Tongue (tissue), 2 donors: ENCODE measurements around the gene TMEM205. TPM values are rescaled to one million over a fixed set of nuclear protein-coding genes. Genes with fewer than 3 reads are reported as not detected.
A peak's percentile ranks its signal among the peaks of the same experiment; 100 is the strongest.
"Not testable (repeated sequence)": the region's sequence is repeated elsewhere in the genome, so short reads cannot be mapped to it uniquely, and the experiment has no call there.

Experiments used
- DNase-seq: peaks from one replicate; pipeline ENCODE4 v3.0.0-alpha.2; 2015
- total RNA-seq: library from RNA; depleted of rRNA; stranded (reverse); fragments of >200 nt; gene quantifications from one replicate; pipeline ENCODE4 v1.2.3, GENCODE V29; 2014

The TMEM205 gene
- total RNA-seq, 1 donor from 2014 or later = 98.4 TPM

DNA sequence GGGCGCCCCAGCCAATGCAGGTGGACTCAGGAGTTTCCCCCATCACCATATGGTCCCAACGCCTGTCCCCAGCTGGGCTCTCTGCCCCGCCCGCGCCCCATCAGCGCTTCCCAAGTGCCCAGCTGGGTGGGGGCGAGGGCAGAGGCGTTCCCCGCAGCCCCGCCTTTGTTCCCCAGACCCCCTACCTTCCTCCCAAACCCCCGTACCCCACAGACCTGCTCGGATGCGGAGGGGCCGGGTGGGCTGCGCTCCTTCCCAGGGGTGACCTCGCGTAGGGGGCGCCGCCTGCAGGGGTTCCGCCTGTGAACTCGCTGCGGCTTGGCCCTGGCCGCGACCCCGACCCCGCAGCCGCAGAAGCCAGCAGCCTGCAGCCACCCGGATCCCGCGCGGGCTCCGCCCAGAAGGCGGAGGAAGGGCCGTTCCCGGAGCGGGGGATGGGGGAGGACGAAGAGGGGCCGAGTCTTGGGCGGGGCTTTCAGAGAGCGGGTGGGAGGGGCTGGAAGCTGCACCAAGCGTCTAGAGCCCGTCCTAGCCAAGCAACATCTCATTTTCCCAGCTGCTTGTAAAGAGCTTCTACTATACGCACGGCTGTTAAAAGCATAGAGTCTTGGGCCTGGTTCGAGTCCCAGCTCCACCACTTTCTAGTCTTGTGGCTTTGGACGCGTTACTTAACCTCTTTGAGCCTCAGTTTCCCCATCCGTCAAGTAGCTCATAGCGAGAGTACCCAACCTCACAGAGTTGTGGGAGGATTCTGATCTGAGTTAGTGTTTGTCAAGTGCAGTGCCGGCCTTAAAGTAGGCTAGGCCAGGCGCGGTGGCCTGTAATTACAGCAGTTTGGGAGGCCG lies 6.6 kb downstream of the TMEM205 start, which contains the start of gene RAB3D:
Gene RAB3D (minus strand): TSS at position 404 of the 845 bp plus-strand sequence. CDS start 2,258 bp downstream, outside the sequence.
- DNase-seq = peak; percentile 97

DNA sequence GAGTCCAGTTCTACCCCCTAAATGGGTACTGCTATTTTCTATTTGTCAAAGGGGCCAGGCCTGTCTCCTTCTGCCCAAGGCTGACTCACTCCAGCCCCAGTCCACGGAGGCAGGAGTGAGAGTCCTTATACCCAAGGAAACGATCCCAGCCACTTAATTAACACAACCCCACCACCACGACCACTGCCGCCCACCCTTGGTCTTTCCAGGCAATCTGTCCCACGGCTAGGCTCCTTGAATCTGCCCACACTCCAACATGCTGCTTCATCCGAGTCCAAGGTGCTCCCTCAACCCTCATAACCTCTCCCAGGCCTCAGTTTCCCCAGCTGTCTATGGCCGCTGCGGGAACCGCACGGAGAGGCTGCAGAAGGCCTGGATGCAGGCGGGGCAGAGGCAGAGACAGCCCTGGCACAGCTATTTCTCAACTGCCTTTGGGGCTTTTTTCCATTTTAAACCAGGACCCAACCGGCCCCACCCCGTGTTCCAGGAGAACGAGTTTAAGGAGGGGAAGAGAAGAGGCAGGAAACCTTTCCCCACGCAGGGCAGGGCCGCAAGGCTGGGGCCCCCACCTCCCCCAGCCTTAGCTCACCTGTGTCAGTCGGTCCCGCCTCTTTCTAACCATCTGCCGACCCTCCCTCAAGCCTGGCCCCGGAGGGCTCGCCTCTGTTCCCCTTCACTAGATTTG lies 7.4 kb downstream of the TMEM205 start:
- peak; percentile 45 for DNase-seq

DNA sequence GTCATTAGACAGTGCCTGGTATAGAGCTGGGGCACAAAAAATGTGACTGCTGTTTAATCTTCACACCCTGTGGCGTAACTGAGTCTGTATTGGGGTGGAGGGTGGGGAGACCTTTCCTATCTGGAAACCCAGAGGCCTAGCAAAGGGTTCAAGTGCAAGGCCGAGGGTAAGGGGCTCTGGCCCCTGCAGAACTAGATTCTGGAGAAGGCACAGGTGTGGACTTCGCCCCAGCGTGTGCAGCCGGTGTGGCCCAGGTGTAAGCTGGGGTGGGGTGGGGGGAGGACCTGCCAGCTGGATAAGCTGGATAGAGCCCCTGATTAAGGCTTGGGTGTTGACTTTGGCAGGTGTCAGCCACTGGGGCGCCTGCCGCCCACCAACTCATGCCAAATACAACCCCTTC lies 7.9 kb downstream of the TMEM205 start:
- DNase-seq = no peak

DNA sequence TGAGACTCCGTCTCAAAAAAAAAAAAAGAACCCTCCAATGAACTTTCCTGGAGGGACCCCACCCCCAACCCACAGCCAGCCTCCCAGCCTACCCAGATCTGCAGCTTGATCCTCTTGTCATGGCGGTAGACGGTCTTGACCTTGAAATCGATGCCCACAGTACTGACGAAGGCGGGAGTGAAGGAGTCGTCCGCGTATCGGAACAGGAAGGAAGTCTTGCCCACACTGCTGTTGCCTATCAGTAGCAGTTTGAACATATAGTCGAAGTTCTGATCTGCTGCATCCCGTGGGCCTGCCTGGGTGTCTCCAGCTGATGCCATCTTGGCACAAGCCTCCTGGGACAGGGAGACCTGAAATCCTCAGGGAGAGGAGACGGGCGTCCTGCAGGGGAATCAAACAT lies 9.0 kb downstream of the TMEM205 start:
- no peak for DNase-seq

DNA sequence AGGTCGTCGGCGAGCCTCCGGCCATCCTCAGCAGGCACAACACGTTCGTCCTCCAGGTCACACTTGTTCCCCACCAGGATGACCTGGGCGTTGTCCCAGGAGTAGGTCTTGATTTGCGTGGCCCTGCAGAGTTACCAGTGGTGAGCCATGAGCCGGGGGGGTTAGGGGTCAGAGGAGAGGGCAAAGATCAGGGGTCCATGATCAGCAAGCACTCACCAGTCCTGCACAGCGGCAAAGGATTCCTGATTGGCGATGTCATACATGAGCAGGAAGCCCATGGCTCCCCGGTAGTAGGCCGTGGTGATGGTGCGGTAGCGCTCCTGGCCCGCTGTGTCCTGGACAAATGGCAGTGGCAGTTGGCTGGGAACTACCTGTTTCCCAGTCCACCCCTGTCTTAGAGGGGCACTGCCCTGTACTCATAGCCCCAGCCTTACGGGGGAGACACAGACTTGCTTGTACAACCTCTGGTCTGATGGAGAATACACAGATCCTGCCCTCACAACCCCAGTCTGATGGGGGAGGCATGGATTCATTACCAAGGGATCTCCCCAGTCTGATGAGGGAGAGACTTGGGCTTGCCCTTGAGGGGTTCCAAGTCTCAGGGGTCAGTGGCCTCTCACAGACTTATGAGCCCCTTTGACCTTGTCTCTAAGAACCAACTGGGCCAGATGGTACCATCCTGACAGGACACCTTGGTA lies 10.5 kb downstream of the TMEM205 start:
- DNase-seq = no peak

DNA sequence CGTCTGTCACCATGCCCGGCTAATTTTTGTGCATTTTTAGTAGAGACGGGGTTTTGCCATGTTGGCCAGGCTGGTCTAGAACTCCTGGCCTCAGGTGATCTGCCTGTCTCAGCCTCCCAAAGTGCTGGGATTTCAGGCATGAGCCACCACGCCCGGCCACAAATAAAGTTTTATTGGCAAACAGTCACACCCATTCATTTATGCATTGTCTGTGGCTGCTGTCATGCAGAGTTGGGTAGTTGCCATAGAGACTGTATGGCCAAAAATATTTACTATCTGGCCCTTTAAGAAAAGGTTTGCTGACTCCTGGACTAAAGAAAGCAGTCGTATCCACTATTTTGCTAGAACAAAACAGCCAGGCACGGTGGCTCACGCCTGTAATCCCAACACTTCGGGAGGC lies 12.2 kb downstream of the TMEM205 start:
- not testable (repeated sequence) for DNase-seq

DNA sequence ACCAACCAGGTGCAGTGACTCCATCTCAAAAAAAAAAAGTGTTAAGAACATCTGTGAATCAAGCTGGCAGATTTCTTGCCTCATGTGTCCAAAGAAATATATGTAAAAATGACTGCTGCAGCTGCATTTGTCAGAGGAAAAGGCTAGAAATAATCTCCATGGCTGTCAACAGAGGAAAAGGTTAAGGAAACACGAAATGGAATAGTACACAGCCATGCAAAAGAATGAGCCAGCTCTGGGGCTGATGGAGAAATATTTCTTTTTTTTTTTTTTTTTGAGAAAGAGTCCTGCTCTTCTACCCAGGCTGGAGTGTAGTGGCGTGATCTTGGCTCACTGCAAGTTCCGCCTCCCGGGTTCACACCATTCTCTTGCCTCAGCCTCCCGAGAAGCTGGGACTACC lies 13.2 kb downstream of the TMEM205 start:
- no peak for DNase-seq

DNA sequence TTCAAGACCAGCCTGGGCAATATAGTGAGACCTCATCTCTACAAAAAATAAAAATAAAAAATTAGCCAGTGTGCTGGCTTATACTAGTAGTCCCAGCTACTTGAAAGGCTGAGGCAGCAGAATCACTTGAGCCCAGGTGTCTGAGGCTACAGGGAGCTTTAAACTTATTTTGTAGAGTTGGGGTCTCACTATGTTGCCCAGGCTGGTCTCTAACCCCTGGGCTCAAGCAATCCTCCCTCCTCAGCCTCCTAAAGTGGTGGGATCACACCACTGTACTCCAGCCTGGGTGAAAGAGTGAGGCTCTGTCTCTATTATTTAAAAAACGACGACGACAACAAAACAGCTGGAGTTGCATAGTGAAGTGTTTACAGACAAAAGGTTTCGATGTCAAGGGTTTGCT lies 14.6 kb downstream of the TMEM205 start:
- DNase-seq = no peak

DNA sequence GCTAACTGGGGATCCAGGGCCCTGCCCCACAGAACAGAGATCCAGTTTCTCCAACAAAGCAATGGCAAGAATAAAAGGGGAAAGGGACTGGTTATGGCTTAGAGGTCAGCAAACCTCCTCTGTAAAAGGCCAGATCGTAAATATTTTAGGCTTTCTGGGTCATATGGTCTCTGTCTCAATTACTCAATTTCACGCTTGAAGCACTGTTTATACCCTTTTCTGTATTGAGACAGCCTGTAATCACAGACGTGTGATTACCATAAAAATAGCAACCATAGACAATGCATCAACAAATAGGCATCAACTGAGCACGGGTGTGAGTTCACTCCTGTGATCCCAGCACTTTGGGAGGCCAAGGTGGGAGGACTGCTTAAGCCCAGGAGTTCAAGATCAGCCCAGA lies 15.9 kb downstream of the TMEM205 start:
- no peak for DNase-seq

DNA sequence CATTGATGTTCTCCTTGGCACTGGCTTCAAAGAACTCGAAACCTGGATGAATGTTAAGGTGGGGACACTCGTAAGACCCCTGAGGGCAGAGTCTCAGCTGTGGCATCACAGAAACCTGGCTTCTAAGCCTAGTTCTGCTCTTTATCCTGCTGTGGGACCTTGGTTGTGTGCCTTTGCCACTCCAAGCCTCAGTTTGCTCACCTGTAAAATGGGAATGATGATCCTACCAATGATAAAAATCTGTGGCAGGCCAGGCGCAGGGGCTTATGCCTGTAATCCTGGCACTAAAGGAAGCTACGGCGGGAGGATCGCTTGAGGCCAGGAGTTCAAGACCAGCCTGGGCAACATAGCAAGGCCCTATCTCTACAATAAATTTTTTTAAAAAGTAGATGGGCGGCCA lies 20.5 kb downstream of the TMEM205 start:
- no peak for DNase-seq

DNA sequence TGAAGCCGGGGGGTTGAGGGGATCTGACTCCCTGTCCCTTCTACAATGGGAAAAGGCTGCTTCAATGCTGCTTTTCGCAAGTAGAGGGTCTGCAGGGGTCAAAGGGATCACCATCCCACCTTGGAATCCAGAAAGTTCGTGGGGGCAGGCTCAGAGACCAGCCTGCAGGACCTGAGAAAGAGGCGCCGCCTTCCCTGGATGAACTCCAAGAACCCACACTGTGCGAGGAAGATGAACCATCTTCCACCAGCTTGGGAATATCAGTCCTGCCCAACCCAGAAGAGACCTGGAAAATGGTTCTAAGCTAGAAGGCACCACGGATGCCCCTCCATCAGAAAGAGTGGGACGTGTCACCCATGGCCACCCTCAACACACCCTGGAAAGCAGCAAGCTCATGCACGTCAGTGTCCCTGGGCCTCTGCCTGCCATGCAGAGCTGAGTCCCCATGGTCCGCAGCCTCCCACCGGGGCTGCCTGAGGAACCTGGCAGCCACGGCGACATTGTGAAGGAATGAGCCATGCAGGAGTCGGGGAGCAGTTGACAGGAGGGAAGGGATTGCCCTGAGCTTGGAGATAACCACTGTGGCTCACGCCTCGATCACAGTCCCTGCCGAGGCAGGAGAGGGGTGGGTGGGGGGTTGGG lies 21.2 kb downstream of the TMEM205 start:
- DNase-seq = no peak

DNA sequence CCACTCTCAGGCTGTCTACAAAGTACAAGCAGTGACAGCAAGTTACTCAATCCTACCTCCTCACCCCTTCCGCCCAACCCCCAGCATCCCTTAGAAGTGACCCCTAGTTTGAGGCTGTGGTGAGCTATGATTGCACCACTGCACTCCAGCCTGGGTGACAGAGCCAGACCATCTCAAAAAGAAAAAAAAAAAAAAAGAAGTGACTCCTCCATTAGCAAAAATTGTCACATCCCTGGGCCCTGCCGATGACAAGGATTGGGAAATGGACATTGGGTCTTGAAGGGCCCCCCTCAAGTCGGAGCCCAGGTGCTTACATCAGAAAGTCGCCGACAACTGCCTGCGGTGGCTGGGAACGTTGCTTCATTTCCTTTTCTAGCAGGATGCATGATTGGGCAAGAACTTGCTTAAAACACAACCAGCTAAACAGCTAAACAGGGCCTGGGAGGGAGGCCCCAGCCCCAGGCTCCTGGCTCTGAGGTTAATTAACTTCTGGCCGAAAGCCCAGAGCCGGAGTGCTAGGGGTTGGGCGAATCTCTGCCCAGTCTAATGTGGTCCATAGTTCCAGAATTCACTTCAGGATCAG lies 21.9 kb downstream of the TMEM205 start:
- DNase-seq = peak; percentile 88

DNA sequence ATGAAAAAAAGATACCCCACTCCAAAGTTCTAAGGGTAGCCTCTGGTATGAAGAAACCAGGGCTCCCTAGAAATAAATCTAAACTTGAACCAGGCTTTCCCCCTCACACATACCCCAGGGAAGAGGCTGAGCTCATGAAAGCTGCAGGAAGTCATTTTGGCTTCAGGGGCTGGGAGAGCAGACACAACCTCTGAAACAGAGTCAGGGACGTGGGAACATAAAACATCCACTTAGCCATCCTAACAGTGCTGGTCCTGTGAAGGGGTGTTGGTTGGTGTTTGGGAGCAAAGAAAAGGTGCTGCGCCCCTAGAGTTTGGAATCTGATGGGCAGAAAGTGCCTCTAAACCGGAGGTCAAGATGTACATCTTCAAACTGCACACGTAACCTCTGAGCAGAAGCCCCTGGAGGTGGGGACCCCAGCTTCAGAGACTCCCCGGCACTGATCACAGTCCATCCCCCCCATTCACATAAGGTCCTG lies 22.4 kb downstream of the TMEM205 start:
- no peak for DNase-seq

DNA sequence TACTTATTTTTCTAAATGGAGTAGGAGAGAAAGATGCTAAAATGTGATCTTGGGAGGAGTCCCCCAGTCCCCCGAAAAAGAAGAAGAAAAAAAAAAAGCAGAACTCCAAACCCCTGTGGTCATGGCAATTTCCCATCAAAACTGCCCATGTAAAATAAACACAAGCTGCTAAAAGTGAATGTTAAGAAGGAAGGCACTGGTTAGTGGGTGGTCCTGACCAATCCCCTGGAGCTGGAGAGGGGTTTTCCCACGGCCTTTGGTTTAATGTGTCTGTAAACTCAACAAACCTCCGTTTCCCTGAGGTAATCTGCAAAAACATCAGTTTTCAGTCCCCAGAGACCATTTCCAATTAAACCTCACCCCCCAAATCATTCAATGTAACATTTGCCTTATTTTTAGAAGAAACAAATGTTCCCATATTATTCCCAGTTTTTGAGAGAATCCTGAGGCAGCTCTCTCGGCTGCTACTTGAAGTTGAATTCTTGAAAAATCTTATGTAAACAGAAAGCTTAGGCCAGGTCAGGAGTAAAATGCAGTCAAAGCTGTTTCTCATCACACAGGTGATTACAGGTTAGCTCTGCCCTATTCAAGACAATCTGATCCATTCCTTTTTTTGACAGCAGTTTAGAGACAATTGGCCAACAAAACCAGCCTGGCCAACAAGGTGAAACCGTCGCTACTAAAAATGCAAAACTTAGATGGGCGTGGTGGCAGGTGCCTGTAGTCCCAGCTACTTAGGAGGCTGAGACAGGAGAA lies 23.6 kb downstream of the TMEM205 start:
- DNase-seq = no peak

DNA sequence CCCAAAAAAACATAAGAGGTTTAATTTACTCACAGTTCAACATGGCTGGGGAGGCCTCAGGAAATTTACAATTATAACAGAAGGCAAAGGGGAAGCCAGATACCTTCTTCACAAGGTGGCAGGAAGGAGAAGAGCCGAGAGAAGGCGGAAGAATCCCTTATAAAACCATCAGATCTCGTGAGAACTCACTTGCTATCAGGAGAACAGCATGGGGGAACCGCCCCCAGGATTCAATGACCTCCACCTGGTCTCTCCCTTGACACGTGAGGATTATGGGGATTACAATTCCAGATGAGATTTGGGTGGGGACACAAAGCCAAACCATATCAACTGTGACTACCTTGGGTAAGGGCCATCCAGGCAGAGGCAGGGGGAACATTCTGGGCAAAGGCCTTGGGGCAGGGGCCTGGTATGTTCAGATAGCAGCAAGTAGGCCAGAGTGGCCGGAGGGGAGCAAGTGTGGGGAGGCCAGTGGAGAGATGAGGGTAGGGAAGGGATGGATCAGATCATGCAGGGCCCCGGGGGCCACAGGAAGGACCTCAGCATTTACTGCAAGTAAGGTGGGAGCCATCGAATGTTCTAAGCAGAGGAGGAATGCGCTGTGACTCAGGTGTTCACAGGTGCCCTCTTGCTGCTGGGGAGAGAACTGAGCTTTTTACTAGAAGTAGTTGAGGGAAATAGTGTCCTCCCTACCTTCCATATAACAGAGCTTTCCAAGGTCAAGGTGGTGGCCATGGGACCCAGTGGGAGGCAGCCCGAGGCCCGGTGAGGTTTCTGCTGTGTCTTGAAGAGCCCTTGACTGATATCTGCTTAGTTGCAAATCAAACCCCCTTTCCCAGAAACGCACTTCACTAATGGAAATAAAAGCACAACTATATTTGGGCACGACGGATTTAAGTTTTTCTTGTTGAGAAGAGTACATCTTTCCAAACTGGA lies 24.6 kb downstream of the TMEM205 start:
- DNase-seq = no peak

DNA sequence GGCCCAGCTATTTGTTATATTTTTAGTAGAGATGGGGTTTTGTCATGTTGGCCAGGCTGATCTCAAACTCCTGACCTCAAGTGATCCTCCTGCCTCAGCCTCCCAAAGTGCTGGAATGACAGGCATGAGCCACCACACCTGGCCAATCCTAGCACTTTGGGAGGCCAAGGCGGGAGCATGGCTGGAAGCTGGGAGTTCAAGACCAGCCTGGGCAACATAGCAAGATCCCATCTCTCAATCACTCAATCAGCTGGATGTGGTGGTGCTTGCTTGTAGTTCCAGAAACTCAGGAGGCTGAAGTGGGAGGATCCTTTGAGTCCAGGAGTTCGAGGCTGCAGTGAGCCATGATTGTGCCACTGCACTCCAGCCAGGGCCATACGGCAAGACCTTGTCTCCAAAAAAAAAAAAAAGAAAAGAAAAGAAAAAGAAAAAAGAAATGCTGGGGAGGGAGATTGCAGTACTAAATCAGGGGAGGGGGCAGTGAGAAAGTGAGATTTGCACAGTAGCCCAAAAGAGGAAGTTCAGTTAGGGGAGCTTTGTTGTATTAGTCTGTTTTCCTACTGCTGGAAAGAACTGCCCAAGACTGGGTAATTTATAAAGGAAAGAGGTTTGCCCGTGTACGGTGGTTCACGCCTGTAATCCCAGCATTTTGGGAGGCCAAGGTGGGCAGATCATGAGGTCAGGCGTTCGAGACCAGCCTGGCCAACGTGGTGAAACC lies 25.6 kb downstream of the TMEM205 start:
- DNase-seq = not testable (repeated sequence)

DNA sequence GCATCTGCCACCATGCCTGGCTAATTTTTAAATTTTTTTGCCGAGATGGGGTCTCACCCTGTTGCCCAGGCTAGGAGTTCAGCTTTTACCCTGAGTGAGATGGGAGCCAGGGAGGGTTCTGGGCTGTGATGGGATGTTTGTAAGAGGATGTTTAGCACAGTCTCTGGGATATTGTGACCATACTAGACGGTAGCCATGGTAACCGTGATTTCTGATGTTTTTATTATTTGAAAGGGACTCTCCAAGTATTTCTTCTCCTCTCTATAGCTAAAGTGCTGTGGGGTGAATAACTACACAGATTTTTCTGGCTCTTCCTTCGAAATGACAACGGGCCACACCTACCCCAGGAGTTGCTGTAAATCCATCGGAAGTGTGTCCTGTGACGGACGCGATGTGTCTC lies 39.7 kb downstream of the TMEM205 start:
- no peak for DNase-seq

DNA sequence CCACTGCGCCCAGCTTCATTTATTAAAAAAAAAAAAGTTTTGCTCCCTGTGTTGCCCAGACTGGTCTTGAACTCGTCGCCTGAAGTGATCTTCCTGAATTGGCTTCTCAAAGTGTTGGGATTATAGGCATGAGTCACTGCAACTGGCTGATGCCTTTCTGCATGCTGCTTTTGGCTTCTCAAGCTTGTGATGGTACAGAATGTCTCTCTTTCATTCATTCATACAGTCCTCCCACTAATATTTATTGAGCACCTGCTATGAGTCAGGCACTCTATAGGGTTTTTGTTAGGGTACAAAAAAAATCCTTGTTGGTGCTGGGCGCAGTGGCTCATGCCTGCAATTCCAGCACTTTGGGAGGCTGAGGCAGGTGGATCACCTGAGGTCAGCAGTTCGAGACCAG lies 41.1 kb downstream of the TMEM205 start:
- DNase-seq = no peak

DNA sequence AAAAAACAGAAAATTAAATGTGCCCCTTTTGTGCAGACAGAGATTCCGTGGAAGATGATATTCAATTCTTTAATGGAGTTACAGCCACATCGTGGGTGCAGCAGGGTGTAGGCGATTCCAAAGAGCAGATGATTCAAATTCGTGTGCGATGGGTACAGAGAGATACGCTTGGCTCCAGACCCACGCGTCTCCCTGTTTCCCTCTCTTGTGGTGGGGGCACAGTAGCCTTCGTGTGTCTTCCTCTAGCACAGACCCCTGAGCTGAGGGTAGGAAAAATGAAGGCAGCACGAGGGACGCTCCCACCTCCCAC lies 45.3 kb downstream of the TMEM205 start:
- no peak for DNase-seq
